CD4-positive, alpha-beta T cell treated with Interleukin-15 for 4 hours (primary cell): ENCODE data around the gene SIRPB1.
"Not testable (repeated sequence)": the region's sequence is repeated elsewhere in the genome, so short reads cannot be mapped to it uniquely, and the experiment has no call there.

Experiments used
- DNase-seq: peaks from one replicate; pipeline ENCODE4 v3.0.0-alpha.2; 2020; ENCODE audit warnings: low spot score

Gene SIRPB1

DNA sequence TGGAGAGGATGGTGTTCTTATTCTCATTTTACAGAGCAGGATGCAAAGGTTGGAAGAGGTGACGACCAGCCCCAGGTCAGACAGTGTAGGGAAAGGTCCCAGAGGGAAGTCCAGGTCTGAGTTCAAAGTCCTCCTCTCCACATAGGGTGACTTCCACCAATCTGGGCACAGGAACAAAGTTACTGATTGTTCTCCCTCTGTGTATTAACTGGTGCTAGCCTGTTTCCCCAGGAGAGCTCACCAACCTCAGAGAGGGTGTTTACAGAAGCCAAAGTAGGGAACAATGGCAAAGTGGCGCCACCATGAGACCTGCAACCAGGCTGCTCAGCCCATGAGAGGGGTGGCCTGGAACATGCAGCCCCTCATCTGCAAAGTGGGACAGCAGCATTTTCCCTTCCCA, 16.8 kb upstream of the SIRPB1 start:
- no peak for DNase-seq

DNA sequence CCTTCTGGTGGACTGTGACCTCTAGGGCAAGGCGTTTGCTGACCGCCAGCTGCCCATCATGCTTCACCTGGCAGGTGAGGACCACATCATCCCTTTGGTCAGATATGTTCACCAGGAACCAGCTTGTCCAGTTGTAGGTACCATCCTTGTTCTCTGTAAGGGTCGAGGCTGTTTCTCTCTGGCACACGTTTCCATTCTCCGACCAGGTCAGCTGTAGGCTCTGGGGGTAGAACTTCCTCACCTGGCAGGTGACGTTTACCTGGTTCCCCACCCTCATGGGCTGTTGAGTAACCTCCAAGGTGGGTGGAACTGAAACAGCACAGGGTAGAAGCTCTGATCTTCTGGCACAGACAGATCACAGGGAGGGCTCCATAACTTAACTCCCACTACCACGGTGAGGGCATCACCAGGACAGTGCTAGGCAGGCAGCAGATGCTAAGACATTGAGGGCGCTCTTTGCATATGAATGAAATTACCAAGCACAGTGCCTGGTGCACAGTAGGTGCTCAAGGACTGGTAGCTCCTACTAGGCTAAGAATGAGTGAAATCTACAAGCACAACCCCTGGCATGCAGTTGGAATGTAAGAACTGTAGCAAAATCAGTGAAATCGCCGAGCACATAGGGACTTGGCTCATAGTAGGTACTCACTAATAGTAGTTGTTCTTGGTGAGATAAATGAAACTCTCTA, 15.6 kb upstream of the SIRPB1 start:
- no peak for DNase-seq

DNA sequence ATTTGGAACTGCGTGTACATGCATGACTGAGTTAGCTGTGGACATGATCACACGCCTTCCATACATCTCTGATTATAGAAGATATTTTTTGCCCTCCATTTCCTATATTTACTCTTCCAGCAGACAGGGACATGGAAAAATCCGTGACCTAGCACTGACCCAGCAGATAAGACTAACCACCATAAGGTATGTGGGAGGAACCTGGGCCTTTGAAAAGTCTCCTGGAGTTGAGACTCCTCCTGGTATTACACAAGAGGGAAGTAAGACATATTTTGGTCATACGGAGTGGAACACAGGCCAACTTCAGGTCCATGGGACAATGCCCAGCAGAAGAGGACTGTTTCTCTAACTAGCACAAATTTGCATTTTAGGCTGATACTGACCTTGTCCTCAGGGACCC, 13.7 kb upstream of the SIRPB1 start:
- DNase-seq = no peak

DNA sequence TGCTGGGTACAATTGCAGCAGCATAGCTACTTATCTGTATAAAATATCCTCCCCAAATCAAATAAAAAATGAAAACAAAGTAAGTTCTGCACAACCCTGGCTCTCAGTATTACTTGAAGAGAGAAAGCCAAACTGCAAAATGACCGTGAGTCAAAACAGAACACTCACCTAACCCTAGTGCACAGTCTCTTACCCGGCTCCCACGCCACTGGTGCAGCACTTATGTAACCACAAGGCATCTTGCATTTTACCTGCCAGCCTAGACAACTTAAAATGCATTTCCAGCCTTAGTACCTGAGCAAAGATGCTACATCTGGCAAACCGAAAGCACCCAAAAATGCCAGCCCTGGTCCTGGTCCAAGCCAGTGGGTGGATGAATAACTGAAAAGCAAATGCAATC, 12.4 kb upstream of the SIRPB1 start:
- peak; percentile 36 for DNase-seq

DNA sequence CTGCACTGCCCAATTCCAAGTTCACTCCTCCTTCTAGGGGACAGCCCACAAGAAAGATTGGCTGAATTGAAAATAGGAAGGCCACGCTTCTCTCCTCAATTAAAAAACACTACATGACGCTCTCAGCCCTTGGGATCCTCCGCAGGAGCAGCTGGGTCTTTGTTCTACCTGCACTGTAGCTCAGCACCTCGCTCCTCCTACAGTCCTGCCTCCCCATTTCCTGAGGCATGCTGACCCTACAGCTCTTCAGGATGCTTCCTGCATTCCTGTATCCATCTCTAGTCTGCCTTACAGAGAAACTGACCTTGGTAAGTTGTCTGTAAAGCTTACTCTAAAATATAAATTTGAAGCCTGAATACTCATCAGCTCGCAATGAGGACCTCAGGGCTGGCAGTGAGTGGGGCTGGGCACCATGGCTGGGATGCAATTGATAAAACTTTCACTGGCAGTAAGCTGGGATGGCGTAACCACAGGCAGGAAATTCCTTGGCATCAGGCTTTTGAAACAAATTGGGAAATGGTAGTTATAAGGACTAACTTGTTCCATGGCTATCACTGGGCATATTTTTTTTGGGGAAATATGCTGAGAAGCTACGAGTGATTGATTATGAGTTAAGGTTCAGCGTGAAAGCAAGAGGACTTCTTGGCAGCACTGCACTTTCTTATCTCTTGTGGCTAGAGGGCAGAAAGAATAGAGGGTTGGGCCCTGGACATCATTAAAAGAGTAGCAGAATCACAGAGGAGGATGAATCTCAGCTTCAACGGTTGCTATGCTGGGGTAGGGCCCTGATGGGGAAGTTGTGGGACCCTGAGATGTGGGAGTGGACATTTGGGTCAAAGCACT, 11.7 kb upstream of the SIRPB1 start:
- DNase-seq = no peak

DNA sequence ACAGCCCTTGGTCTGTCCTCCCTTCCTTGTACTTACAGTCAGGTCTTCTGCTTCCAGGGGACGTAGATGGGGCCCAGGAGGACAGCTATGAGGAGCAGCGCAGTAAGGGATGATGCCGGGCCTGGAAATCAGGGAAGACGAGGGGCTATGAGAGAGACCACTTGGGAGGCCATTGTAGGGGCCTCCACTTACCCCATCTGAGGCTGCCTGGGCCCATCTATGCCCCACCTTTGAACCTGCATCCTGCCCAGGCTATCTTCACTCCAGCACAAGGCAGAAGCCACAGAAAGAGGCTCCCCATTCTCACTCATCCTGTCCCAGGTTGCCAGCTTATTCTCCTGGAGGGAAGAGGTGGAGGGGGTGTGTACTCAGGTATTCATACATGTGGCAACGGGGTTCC, 10.4 kb upstream of the SIRPB1 start:
- no peak for DNase-seq

DNA sequence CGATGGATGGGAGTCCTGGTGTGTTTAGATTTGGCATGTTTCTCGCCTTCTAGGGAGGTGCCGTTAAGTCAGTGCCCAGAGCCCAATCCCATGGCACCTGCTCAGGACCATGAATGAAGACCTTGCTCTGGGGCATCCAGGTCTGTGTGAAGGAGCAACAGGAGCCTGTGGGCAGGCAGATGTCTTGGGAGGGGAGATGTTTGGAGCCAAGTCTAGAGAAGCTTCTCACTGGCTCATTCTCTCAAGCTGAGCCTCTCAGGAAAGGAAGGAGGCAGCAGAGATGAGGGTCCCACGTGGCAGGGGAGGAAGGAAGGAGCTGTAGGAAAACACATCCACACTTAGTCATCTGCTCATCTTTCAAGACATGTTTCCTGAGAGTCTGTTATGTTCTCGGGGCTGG, 9.5 kb upstream of the SIRPB1 start:
- no peak for DNase-seq

DNA sequence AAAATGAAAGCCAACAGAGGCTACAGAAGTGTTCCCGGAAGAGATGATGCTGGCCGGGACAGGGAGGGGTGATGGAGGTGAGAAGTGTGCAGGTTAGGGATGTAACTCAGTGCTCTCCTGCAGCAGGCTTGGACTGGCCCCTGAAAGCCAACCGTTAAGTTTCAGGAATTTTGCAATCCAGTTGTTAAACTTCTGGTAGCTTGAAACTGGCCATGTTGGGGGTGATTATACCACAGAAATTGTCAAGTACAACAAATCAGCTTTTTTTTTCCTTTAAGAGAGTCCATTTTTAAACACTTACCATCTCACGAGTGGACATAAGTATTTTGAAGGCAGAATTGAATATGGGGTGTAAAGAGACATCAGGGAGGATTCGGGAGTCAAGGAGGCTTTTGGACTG, 8.8 kb upstream of the SIRPB1 start:
- DNase-seq = no peak

DNA sequence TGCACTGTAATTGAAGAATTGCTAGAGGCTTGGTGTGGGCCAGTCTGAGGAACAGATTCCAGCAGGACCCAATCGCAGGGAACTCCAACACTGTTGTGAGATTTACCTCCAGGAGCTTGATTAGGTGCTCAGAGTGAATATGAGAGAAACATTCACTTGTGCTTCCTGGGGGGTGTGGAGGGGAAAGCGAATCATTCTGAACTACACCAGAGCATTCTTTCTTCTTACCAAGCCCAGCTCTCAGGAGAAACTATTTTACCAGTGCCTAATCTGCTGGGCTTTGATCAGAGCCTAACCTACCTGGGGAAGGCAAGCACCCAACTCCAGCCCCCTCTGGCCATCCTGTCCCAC, 7.4 kb upstream of the SIRPB1 start:
- no peak for DNase-seq

DNA sequence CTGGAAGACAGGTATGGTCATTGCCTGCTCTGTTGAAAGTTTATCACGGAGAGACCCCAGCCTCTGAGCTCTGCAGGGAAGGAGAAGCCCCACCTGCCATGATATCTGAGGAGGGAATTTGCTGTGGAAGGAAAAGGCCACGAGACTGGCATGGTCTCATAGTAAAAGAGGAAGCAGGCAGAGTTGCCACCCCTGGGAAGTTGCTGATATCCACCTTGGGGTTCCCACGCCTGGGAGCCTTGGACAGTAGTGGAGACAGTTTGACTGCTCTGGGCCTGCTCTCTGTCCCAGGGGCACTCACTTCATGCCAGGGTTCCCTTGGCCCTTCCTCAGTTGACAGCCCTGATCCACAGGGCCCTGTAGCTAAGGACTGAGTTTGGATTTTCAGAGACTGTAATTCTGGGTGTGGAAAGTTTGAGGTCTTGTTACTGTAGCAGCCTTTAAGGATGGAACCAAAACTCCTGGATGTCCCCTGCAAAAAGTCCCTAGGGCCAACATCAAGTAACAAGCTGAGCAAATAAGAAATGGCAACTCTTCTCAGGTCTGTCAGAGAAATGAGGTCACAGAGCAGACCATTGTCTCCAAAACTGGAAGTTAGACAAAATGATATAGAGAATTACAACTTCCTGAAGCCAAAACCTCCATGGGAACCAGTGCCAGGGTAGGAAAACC, 6.9 kb upstream of the SIRPB1 start:
- no peak for DNase-seq

DNA sequence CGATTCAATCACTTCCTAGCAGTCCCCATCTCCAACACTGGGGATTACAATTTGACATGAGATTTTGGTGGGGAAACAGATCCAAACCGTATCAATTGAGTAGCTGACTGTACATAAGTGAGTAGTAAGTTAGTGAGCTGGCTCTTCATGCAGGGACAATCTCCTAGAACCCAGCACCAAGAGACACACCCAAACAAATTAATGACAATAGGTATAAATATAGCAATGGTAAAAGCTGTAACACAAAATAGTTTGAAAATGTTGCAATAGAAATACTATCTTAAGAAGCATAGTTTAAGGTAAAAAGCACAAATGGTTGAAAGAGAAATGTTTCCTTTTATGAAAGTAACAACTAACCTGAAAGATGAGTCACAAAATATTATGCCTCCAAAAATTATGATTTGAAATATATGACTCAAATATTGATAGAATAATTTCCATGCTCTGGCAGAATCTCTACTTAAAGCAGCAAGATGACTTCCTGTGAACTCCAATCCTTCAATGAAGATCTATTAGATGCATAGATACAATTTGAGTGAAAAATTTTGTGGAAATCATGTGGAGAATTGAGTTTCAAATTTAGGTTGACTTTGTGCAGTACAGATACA, 5.4 kb upstream of the SIRPB1 start:
- no peak for DNase-seq

DNA sequence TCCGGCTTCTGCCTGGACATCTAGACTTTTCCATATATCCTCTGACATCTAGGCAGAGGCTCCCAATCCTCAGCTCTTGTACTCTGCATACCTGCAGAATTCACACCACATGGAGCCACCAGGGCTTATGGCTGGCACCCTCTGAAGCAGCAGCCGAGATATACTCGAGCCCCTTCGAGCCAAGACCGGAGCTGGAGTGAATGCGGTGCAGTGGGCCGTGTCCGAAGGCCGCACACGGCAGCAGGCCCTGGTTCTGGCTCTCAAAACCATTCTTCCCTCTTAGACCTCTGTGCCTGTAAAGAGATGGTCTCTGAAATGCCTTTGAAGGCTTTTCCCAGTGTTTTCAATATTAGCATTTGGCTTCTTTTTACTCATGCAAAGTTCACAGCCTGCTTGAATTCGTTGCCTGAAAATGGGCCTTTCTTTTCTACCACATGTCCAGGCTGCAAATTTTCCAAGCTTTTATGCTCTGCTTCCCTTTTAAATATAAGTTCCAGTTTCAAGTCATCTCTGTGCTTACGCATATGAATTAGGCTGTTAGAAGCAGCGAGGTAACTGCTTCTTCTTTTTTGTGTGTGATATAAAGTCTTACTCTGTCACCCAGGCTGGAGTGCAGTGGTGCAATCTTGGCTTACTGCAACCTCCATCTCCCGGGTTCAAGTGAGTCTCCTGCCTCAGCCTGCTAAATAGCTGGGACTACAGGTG, 3.8 kb upstream of the SIRPB1 start:
- no peak for DNase-seq

DNA sequence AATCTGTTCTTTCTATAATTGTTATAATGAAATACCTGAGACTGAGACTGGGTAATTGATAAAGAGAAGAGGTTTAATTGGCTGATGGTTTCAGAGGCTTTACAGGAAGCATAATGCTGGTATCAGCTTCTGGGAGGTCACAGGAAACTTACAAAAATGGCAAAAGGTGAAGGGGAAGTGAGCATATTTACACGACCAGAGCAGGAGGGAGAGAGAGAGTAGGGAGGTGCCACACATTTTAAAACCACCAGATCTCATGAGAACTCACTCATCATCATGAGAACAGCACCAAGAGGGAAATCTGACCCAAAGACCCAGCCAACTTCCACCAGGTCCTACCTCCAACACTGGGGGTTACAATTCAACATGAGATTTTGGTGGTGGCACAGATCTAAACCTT, 2.6 kb upstream of the SIRPB1 start:
- peak; percentile 49 for DNase-seq

DNA sequence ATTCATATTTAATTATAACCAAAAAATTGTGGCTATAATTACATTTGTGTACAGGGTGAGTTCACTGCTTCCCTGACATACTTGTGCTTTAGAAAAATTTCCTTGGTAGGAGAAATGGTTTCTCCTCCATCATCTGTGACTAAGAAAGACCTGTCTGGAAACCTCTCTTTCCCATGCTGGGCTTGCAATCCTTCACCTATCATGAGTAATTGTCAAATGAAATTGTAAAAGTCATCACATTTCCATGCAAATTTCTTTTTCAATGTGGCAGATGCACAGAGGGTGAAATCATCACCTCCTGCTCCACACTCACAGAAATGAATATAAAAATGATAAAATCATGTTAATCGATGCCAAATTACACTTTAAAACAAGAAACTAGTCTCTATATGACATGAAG, 1.5 kb upstream of the SIRPB1 start:
- DNase-seq = no peak

DNA sequence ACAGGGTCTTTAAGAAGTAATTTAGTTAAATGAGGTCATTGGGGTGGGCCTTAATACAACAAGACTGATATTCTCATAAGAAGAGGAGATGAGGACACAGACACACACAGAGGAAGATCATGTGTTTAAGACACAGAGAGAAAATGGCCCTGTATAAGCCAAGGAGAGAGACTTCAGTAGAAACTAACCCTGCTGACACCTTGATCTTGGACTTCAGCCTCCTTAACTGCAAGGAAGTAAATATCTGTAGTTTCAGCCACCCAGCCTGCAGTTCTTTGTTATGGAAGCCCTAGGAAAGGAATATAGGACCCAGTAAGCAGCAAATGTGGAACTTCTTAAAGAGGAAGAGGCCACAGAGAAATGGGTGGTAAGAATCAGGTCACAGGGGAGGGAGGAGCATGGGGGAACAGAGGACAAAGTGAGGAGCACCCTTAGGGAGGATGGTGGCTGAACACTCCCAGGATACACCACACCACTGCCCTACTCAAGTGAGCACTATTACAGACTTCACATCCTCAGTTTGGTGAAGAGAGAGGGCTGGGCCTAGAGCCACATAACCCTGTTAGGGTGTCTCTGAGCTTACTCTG, 762 bp downstream of the SIRPB1 start:
- DNase-seq = no peak

DNA sequence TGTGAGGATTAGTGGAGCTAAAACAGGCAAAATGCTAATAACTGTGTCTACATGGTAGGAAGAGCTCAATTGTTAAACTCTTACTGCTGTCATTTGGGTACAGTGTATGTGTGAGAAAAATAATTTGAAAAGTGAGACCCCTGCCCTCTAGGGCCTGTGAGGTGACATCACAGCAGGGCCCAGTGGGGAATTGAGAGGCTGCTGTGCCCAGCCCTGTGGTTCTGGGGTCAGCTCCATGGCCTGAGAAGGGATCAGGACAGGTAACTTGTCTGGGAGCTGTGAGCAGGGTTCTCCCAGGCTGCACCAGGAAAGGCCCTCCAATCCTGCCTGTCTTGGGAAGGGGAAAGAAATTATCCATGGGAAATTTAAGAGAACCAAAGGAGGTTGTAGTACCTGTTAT, 1.3 kb downstream of the SIRPB1 start:
- no peak for DNase-seq

DNA sequence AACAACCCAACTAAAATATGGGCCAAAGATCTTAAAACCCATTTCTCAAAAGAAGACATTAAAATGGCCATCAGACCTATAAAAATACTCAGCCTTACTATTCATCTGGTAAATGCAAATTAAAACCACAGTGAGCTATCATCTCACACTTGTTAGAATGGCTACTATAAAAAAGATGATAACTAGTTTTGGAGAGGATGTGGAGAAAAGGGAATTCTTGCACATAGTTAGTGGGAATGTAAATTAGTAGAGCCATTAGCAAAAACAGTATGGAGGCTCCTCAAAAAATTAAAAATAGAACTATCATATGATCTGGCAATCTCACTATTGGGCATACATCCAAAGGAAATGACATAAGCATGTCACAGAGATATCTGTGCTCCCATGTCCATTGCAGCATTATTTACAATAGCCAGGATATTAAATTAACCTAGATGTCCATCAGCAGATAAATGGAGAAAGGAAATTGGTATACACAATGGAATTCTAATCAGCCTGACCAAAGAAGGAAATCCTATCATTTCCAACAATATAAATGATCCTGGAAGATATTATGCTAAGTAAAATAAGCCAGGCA, 2.9 kb downstream of the SIRPB1 start:
- DNase-seq = no peak

DNA sequence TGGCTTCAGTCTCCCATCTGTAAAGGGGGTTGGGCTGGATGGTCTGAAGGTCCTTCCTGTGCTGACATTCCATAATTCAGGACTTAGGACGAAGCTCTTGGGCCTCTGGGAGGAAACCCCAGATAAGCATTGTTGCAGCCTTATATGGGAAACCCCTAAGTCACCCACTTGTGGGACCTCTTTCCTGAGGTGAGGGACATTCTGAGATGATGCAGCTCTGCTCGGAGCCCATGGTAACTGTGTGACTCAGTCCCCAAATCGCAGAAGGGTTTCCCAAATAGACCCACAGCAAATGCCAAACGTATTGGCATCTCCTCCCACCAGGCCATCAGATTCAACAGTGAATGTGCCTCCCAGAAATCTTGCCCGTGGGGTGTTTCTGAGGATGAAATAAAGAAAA, 9.4 kb downstream of the SIRPB1 start:
- DNase-seq = not testable (repeated sequence)

DNA sequence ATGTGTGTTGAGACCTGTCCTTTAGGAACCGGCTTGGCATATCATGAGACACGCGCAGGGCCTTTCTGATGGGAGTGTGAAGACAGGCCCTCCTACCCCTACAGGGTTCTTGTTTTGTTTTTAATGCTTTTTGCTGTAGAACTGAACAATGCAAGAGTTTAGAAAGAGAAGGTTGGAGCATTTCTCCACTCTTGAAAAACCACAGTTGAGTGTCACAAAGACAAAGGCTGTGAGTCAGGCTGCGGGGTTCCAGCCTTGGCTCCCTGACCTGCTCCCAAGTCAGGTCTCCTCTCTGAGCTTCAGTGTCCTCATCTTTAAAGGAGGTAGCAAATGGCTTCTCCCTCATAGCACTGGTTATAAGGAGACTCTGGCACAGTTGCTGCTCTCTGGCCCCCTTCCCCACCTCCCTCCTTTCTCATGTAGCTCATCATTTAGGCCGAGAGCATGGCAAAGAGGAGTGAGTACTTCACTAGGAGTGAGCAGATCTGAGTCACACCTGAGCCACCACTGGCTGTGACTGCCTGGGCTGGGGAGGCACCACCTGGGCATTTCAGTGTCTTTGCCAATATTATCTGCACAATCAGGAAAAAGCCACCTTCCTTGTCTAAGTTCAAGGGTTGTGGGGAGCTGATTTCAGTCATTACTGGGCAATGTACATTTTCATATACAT, 11.0 kb downstream of the SIRPB1 start:
- DNase-seq = not testable (repeated sequence)

DNA sequence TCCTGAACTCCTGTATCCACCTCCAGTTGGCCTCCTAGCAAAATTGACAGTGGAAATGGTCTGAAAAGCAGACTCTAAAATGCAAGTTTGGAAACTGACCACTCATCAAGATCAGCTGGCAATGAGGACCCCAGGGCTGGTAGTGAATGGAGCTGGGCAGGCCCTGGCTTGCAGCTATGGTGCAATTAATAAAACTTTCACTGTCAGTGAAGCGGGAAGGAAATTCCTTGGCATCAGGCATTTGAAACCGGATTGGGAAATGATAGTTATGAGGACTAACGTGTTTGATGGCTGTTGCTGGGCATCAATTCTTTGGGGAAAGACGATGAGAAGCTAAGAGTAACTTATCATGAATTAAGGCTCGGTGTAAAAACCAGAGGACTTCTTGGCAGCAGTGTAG, 19.1 kb downstream of the SIRPB1 start:
- no peak for DNase-seq

DNA sequence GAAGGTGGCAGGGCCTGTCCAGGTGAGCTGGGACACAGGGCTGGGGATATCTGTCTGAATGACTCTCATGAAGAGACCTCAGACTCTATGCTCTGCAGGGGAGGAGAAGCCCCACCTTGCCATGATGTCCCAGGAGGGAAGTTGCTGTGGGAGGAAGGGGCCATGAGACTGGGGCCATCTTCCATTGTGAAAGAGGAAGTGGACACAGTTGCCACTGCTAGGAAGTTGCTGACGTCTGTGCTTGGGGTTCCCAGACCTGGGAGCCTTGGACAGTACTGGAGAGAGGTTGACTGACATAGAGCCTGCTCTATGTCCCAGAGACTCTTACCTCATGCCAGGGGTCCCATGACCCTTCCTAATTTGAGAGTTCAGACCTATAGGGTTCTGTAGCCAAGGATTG, 24.5 kb downstream of the SIRPB1 start:
- no peak for DNase-seq
